Lower leg skin (tissue), 4 donors: ENCODE measurements around the gene RERE. TPM values are rescaled to one million over a fixed set of nuclear protein-coding genes. Genes with fewer than 3 reads are reported as not detected.

Experiments
- DNase-seq, 2 donors: peaks; one replicate each; pipeline ENCODE4 v3.0.0-alpha.2; 2019; ENCODE audit warnings: low spot score in 2 of 2
- H3K4me3 ChIP-seq: fragments of 200-600 bp; sonication (generic); 2 replicates; pipeline ENCODE4 v1.5.1; 2017; ENCODE audit warnings: mild to moderate bottlenecking, low read depth; ENCODE audit not compliant: poor library complexity, severe bottlenecking
- POLR2A ChIP-seq, 2 donors: fragments of 450-650 bp; IDR thresholded peaks; one replicate each; pipeline ENCODE4 v1.6.1; 2016 to 2017; ENCODE audit warnings: antibody characterized with exemption in 2 of 2, mild to moderate bottlenecking in 1 of 2, moderate library complexity in 1 of 2
- WGBS, 2 donors: methylation state at CpG; one replicate each; pipeline ENCODE4 v1.1.5; 2018; 5-methylcytosine and 5-hydroxymethylcytosine counted together
- intact Hi-C: fragments of 100-400 bp; cut with DNase I; formaldehyde crosslinking; loops from one replicate; pipeline ENCODE4 v1.15.0; 2023; ENCODE audit warnings: low total_unique reads
- total RNA-seq, 4 donors: library from RNA; depleted of rRNA; stranded (reverse); fragments of >200 nt; gene quantifications; one replicate each; pipeline ENCODE4 v1.1.0, GENCODE V29; 2016
- TF ChIP-seq, protein P1 (sequence below), 3 donors: fragments of 450-650 bp; IDR thresholded peaks; one replicate each; pipeline ENCODE4 v1.5.1; 2016; ENCODE audit warnings: antibody characterized with exemption in 3 of 3, mild to moderate bottlenecking in 3 of 3, moderate library complexity in 2 of 3

RERE gene
- total RNA-seq, 4 donors from 2014 or later: 41.0 to 84.9 (median 76.8) TPM

DNA sequence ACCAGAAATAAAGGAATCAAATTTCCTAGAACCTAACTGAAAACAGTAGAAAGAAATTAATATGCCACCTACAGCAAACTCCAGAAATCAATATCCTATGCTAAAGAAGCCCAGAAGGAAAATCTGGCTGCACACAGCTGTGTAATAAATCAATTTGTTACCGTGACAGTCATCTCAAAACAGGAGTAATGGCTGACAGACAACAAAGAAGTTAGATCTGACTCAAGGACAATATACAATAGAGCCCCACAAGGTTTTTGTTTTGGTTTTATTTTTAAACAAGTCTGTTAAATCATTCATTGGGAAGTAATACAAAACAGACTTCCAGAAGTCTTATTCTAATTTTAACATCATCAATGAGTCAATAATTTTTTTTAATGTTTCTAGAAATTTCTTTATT is 168.4 kb downstream of the RERE start:
- 25 to 30% methylated on average over 1 of the region's 1 CpG for WGBS, 2 donors
- DNase-seq: no peak
- intact Hi-C loops: no loop called here
- TF ChIP-seq, protein P1, sequence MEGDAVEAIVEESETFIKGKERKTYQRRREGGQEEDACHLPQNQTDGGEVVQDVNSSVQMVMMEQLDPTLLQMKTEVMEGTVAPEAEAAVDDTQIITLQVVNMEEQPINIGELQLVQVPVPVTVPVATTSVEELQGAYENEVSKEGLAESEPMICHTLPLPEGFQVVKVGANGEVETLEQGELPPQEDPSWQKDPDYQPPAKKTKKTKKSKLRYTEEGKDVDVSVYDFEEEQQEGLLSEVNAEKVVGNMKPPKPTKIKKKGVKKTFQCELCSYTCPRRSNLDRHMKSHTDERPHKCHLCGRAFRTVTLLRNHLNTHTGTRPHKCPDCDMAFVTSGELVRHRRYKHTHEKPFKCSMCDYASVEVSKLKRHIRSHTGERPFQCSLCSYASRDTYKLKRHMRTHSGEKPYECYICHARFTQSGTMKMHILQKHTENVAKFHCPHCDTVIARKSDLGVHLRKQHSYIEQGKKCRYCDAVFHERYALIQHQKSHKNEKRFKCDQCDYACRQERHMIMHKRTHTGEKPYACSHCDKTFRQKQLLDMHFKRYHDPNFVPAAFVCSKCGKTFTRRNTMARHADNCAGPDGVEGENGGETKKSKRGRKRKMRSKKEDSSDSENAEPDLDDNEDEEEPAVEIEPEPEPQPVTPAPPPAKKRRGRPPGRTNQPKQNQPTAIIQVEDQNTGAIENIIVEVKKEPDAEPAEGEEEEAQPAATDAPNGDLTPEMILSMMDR (IDR thresholded peaks at IDR 0.05): no peak
- TF ChIP-seq POLR2A (IDR thresholded peaks at IDR 0.05): no peak
- H3K4me3 ChIP-seq: no peak overlapping the region

DNA sequence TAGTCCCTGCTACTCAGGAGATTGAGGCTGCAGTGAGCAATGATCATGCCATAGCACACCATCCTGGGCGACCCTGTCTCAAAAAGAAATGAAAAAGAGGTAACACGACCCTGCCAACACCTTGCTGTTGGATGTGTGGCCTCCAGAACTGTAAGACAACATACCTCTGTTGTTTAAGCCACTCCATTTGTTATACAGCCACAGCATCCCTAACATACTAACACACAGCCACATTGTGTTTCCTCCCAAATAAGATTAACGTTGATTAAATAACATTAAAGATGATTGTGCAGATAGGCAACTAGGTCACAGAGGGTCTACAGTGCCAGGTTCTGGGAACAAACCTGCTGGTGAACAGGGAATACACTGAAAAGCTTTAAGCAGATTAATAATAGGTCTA is 170.4 kb downstream of the RERE start:
- no peak overlapping the region for H3K4me3 ChIP-seq
- TF ChIP-seq, protein P1 (IDR thresholded peaks at IDR 0.05): no peak
- TF ChIP-seq POLR2A (IDR thresholded peaks at IDR 0.05): no peak
- intact Hi-C loops: no loop called here
- DNase-seq: no peak
- 88 to 89% methylated on average over 3 of the region's 3 CpGs for WGBS, 2 donors

DNA sequence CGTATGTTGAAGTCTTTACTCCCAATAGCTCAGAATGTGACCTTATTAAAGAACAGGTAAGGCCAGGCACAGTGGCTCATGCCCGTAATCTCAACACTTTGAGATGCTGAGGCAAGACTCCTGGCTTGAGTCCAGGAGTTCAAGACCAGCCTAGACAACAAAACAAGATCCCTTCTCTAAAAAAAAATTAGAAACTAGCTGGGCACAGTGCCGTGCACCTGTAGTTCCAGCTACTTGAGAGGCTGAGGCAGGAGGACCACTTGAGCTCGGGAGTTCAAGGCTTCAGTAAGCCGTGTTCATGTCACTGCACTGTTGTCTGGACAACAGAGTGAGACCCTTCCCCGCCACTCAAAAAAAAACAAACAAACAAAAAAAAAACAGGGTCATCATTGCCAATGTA is 171.3 kb downstream of the RERE start:
- intact Hi-C loops: no loop called here
- TF ChIP-seq POLR2A (IDR thresholded peaks at IDR 0.05): no peak
- TF ChIP-seq, protein P1 (IDR thresholded peaks at IDR 0.05): no peak
- 86% methylated on average over 6 of the region's 6 CpGs for WGBS, 2 donors
- DNase-seq: no peak
- no peak overlapping the region for H3K4me3 ChIP-seq

DNA sequence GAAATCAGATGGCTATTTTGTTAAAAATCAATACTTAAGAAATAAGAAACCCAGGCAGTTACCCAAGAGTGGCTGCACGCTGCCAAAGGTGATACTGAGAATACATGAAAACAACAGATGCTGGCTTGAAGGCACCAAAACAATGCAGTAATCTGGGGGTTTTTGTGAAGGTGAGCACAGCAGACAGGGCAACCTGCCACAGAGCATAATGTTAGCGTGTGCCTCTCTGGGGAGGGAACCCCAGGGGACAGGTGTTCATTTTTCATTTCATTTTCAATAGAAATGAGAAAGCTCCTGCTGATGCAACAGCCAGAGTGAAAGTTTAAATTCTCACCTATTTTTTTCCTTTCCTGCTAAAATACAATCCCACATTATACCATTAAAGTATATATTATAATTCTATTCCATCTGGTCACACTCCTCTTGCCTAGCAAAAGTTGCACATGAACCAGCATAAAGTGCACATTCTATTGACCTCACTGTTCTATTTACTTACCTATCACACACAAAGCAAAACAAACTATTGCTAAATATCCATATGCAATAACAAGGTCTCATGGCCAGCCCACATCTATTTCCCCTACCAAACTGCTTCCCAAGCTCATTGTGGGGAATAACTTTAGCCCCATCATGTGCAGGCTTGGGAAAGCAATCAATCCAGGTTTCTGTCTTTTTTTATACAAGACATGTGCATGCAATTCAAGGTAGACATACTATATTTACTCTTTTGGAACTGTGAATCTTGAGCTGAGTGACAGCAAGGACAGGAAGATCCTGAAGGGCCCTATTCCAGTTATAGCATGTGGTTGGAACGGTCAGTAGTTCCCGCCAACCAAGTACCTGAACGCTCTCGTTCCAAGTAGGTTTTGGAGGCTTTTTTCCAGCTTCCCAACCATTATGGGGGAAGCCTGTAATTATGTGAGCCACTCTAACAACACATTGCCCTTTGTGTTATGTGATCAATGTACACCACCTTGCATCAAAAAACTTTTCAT is 173.6 kb downstream of the RERE start:
- intact Hi-C loops: no loop called here
- 90 to 91% methylated on average over 6 of the region's 6 CpGs for WGBS, 2 donors
- no peak for DNase-seq
- no peak overlapping the region for H3K4me3 ChIP-seq
- no peak for TF ChIP-seq POLR2A (IDR thresholded peaks at IDR 0.05)
- TF ChIP-seq, protein P1 (IDR thresholded peaks at IDR 0.05): no peak

DNA sequence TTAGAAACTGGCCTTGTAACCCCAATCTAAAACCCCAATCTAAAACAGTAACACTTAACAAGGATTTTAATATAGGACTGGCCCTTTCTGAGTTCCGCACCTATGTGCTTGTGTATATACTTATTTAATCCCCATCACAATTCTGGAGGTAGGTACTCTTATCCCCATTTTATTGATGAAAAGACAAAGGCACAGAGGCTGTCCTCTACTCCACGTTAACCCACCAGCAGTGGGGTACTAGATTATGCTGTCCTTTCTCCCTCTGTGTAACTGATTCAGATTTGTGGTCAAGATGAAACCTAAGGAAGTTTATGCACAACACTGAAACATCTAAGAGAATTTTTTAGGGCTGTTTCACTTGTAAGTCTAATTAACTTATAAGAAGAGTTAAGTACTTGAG is 175.3 kb downstream of the RERE start:
- WGBS, 2 donors: 69 to 95% methylated on average over 2 of the region's 2 CpGs
- TF ChIP-seq, protein P1 (IDR thresholded peaks at IDR 0.05): no peak
- TF ChIP-seq POLR2A (IDR thresholded peaks at IDR 0.05): no peak
- no peak overlapping the region for H3K4me3 ChIP-seq
- no peak for DNase-seq
- intact Hi-C loops: no loop called here
